Measurements from ENCODE around the gene HOXB6.

The HOXB6 gene

DNA sequence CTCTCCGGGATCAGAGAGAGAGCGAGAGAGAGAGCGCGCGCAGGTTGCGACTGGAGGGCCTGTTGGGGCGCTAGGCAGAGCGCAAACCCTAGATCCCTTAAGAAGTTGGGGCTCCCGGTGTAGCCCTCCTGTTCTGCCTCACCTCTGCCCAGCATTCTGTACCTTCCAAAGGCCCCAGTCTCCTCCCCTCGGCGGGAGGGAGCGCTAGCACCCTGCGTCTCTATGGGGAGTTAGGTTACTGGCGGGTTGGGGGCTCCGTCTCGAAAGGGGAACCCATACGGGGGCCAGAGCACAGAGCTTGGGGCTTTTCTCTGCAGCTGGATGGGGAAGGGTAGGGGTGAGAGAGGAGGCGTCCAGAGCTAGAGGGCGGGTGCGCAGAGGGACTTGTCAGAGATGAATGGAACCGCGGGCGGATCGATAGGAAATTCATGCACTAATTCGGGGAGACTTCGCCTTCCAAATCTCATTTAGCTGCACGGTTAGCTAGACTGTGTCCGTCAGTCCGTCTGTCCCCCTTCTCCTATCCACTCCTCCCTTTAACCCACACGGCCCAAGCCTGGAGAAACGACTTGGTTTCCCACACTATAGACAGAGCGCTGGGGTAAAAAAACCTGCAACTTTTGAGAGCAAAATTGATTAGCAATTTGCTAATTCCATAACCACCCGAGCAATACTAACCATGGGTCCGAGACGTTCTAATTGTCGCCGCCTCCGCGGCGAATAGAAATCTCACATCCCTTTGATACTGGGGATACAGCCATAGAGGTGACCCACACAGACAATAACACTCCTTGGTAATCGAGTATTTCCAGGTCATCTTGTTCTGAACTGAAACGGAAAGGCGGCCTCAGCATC, 25.9 kb downstream of the HOXB6 start:
- DNase-seq: no peak

DNA sequence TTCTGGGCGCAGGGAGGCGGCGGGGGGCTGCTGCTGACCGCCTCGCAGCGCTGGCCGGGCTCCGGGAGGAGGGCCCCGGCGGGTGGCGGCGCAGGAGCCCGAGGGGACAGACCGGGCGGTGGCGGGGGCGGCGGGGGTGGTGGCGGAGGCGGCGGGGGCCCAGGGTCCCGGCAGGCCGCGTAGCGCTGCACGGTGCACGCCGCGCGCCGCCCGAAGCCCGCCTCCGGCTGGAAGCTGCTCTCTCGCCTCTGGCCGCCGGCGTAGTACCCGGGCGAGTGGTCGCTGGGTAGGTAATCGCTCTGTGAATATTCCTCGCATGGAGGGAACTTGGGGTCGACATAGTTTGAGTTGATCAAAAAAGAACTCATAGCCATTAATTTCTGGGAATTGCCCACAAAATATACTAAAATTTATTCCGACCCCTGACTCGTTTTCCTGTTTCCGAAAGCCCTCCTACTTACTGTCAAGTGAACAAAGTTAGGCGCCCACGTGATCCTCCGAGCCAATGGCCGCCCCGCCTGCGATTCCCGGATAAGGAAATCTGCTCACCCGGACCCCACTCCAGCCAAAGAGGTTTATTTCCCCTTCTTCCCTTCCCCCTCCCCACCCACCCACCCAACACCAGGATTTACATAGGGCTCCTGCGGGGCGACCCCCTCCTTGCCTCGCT, 26.7 kb downstream of the HOXB6 start, which contains the start of gene HOXB4:
HOXB4 (minus strand) TSS at position 405 of the 670 bp plus-strand sequence; CDS start at position 374, 31 bp downstream.
- DNase-seq: peak in 1 of 2 experiments; percentile 64

DNA sequence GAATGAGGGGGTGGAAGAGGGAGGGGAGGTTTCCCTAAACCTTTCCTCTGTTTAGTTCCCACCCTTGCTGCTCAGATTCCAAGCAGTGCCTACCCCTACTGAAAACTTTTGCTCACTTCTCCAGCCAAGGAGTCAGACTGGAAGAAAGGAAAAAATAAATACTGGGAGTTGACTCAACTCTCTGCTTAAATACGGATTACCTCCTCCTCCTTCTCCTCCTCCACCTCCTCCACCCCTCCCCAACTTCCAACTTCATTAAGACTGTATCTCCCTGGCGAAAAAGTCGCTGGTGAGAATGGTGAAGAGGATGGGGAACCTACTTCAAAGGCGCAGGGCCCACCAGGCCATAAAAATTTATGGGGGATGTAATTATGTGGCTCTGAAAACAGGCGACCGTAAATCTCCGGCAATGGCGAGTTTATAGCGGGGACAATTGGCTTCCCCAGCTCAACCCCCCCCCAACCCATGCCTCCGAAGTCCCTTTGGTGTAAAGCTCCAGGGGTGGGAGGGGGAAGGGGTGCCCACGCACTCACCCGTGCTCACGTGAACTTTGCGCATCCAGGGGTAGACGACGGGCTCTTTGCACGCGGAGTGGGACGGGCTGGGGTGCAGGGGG, 27.3 kb downstream of the HOXB6 start:
- no peak for DNase-seq

DNA sequence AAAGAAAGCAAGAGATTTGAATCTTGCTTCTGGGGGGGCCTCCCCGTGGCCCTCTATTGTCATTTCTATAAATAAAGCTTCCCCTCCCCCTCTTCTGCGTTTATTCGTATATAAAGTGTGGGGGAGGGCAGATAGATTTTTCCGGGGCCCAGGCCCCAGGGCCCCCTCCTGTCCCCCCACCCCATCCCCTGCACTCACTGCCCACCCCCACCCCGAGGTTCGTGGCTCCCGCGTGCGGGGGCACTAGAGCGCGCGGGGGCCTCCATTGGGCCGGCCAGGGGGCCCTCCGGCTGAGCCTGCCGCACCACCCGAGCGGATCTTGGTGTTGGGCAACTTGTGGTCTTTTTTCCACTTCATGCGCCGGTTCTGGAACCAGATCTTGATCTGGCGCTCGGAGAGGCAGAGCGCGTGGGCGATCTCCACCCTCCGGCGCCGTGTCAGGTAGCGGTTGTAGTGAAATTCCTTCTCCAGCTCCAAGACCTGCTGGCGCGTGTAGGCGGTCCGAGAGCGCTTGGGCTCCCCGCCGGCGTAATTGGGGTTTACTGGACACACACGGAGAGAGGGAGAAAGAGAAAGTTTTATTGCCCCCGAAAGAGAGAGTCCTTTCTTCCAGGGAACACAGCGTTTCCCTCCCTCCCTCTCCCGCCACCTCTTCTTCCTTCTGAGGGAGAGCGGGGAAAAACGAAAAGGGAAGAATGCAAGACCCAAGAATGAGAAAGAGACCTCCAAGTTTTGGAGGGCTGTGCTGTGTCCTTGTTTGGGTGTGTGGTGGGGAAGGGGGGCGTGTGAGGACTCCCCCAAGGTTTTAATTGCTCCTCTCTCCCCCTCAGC, 28.1 kb downstream of the HOXB6 start:
- DNase-seq: no peak

DNA sequence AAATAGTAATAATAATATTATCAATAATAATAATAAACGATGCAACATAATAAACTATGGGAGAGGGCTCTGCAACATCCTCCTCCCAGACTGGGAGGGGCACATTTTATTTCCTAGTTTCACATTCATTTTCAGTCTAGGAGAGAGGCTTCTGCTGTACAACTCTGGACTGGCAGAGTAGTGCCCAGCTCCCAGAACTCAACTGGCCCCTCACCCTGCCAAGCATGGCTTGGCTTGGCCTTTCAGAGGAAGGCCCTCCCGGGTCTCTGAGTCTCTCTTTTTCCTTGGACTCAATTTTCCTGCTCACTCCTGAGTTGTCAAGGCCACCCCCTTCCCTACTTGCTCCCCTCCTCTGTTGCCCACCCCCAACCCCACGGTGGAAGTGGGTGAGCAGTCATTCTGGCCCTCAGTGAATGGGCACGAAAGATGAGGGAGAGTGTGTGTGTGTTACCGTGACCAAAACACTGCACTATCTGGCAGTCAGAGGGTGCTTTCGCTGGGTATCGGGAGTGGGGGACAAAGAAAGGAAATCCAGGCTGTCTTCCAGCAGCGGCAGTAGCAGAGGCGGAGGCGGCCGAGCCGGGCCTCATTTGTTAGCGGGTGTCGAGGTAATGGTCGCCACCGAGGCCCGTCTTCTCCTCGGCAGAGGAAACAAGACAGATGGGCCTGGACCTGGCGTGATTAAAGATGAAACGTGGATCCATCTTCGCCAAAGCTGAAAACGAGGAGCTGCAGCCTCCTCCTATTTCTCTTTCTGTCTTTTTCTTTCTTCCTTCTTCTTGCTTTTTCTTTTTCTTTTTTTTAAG, 28.9 kb downstream of the HOXB6 start:
- no peak for DNase-seq

DNA sequence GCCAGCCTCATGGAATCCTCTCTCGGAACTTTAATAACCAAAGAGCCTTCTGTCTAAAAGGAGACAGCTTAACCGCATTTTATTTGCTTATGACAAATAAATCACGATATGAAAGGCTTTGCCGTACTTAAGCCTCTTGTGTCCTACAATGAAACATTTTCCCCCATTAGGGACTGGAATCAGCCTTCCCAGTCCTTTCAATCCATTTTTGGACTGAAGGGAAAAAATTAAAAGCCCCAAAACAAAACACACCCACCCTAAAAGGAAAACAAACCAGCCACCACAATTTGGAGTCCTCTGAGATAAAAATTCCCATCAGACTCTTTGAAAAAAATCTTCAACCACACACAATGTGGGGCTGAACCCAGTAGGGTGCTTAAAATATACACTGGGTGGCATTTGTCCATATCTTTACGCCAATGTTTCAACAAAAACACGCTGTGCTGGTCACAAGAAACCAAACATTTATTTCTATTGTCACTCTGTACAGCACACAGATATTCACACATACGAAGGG, 29.7 kb downstream of the HOXB6 start:
- no peak for DNase-seq

DNA sequence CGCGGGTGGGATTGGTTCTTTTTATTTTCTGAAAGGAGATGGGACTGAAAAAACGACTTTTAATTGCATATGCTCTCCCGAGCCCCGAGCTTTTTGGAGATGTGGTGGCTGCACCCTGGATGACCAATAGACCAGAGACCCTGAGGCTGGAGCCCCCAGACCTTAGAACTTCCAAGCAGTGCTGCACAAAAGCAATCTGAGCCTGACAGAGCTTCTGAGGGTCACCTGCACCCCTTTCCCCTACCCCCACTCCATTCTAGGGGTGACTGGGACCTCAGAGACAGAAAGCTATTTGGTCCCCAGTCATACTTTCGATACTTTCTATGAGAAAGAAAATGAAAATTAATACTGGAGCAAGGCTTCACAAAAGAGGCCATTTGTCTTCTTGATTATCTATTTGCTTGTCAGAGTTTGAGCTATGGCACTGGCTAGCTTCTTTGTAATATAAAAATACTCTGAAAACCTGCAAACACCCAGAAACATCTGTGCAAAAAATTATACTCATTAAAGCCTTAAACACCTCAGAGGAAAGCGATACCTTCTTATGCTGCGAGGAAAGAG, 30.2 kb downstream of the HOXB6 start:
- no peak for DNase-seq

DNA sequence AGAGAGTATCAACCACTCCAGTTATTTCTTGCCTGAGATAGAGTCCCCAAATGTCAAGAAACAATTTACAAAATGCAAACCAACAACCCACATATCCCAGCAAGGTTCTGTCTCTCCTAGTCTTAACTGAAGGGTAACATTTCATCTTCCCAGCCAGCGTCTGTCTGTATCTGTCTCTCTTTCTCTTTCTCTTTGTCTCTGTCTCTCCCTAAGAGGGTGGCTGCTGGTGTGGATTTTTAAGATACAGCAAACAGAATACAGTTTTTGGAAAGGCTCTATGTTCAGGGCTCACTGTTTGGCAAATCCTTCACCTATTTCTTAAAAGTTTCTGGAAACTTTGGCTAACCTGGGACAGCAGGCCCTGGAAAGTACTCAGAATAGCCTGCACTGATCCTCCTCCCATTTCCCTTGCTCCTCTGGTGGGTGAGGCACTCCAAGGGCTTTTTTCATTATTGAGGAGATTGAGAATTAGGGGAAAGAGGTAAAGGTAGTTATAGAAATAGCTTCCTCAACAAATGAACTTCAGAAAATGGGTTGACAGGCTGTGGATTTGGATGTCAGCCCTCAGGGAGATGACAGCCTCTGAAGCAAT, 32.9 kb downstream of the HOXB6 start:
- DNase-seq: no peak

DNA sequence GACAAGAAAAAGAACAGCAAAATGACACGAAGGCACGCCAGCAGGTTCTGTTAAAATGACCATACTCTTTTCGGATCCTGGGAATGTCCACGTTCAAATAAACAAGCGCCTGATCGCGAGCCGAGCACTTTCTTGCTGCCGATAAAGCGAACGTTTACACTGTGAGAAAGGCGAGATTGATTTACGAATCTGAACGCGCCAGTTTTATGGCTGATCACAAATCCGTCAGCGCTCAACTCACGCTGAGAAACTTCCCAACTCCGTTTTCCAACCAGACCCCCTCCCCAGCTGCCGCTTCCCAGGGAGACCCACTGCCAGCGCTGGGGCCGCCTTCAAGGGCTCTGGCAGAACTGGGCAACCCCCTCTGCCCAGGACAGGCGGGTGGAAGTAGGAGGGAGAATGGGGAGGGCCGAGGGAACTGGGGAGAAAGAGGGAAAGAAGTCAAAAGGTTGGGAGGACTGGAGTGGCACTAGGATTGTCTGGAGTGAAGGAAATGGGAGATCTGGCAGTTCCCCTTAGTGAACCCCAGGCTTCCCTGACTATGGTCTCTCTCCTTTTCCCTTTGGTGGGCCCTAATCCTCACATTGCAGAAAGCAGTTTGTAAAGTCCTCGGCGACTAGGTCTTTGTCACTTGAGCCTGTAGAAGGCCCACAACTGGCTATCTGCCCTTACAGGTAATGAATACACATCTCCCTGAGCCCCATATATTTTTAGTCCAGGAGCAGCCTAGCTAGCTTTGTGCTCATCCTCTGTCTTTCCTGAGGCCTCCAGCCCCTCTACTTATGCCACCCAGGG, 33.6 kb downstream of the HOXB6 start:
- DNase-seq: no peak

DNA sequence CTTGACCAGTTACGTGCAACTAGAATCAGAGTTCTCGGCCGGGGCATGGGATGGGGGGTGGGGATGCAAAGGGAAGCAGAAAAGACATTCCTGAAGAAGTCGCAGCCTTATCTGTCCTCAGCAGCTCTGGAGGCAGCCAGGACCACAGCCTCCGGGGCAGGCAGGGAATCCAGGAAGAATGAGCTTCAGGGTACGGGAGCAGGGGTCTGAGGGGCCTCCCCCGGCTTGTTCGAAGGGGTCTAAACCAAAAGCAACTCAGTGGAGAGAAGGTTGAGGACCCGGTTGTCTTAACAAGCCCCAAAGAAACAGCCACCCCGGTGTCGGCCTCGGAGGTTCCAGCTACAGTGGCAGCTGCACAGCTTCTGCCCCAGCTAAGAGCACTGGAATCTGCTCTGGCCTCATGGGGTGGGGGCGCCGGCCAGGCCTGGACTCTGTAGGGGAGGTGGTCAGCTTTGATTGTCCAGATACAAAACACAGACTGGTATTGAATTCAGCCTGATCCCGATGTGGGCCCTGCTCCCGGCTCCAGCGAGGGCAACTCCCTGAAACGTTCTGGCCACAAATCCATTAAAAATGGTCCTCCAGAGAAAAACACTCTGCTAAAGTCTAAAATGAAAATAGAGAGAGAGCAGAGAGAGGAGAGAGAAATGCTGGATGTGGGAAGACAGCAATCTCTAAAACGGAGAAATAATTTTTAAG, 34.3 kb downstream of the HOXB6 start:
- no peak for DNase-seq

DNA sequence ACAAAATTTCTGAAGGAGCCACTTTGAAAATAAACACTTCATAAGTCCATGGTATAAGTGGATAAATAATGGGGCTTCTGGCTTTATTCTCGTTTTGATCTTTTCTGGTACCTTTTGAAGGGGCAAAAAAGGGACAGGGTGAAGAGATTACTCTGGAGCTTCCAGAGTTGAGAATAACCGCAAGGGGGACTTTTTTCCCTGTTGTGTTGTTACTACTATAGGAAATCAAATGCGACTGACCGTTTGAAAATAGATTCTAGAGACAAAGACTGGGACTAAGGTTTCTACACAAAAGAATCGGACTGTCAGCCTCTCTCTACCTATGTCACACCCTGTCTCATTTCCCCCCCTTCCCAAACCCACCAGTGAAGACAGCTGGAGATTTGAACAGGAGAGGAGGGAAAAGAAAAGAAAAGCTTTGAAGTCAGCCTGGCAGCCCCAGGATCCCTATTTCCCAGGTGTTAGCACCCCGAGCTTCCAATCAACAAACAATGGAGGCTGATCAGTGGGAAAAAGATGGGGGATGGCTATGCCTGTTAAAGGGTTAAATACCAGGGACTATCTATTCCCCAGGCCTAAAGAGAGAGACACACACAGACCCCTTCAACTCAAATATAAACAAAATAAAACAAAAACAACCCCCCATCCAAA, 35.0 kb downstream of the HOXB6 start:
- DNase-seq: no peak

DNA sequence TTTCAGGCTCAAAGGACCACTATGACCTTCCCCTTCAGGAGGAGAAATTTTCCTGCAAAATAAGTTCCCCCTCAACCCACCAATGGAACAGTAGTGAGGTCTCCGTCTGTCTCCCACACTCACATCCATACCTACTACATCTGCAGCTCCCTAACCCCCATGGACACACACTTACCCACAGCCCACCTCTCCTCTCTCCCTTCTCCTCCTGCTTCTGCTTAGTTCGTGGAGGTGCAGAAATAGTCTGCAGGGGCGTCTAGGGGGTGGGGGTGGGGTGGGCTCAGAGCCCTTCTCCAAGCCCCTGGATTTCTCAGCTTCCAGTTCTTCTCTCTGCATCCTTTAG, 35.6 kb downstream of the HOXB6 start:
- no peak for DNase-seq

DNA sequence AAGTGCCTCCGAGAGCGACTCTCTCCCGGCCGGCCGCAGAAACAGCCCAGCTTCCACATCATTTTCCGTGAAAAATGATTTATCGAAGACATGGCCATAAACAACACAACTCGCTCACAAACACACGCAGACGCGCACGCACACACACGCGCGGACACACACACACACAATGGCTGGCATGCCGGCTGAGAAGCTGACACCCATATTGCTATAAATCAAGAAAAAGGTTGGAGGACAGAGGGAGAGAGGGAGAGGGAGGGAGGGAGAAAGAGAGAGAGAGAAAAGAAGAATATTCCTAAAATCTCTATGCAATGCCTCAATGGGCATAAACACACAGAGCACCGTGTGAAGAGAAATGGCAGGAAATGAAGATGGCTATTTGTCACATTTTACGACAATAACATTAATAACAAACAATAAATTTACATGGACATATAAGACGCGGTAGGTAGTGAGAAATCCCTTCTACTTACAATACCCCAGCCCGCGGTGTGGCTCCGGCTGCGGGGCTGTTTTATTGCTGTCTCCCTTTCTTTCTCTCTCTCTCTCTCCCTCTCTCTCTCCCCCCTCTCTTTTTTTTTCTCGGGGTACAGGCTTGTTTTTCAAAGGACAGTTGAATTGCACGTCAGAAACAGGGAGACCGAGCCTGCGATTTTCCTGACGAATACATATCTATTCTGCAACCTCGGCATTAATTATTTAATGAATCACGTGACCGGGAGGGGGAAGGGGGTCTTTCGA, 36.1 kb downstream of the HOXB6 start:
- no peak for DNase-seq

DNA sequence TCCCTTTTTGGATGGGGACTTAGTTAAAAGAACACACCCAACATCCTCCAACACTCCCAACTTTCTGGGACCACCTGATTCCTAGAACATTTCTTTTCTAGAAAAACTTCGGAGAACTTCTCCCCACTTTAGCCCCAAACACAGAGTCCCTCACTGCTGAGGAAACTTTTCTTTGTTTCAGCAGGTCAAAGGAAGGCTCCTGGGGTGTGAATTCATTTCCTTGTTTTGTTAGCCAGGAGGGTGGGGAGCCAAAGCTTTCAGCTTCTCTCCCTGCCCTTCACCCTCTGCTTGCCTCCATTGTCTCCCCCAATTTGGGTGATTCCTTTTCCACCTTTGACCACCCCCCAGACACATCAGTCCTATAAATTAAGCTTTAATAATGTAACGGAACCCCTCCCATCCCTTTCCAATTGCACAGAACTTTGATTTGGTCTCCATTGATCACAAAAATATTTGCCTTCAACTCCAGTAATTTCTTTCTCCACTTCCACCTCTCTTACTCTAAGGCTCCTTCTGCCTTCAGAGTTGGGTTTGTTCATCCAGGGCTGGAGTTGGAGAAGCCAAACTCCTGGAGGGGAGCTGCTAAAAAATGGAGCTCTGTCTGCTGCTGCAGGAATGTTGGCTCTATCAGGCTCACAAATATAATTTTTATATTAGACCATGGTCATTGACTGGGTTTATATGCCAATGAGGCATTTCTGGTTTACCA, 37.0 kb downstream of the HOXB6 start:
- no peak for DNase-seq

DNA sequence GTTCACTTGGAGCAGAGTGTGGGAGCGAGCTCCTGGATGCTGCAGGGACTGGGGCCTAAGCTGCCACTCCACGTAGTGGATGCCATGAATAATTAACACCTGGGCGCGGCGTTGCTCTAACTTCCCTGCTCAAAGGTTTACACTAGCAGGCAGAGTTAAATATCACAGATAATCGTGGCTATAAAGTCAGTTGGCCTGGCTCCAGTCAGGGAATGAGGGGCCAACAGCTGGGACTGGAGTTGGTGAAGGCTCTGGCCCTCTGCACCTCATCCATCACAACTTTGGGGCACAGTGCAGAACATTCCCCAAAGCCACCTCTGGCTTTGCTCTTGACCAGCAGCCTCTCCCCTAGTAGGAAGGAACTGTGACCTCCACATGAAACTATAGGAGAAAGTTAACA, 37.6 kb downstream of the HOXB6 start:
- no peak for DNase-seq

DNA sequence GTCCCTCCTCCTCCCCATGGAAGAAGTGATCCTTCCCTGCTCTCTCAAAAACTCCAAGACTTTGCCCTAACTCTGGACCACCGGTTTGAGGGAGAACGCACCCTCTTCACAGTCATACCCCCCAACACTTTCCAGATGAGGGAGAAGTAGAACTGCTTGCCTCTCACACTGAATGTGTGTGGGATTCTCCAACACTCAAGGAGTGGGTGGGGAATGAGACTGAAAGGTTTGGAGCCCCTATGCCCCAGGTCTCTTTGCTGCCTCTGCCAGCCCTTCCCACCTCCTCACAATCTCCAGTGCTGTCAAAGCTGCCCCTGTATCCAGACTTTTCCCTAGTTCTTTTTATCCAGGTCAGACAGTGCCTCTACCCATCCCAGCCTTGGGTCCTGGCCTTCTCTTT, 38.1 kb downstream of the HOXB6 start:
- no peak for DNase-seq

DNA sequence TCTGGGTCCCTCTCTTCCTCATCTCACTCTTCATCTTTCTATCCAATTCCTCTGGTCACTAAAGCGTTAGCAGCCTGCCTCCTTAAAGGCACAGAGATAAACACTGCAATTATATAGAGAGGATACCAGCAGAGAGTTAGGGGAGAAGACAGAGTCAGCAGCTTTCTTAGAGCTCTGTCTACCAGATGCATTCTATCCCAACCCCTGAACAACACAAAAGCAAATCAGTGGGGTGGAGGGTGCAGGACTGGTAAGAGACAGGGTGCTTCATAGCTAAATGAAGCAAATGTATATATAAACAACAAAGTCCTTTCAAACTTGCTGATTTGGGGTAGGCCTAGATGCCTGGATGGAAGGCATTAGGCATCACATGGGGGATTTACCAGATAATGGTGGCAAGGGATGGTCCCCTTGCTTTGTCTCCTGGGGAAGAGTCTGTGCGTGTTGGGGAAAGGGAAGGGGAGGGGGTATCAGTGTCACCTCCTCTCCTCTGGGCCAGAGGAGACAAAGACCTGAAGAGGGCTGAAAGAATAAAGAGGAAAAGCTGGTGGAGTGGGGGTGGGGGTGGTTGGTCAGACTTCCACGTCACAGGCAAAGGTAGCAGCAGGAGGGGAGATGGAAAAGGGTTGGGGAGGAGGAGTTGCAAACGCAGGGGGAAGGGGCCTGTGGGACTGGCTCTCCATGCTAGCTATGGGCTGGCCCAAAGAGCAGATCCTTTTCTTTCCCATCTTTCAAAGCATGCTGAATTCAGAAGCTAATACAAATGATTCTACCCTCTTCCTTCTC, 38.7 kb downstream of the HOXB6 start:
- DNase-seq: no peak

Measured in NCI-H446 (cell line).